HG03025 (cell line): Measurements from ENCODE around the gene CCDC27.

Experiments used
- ATAC-seq: cut with Tn5 transposase; IDR thresholded peaks from one replicate; pipeline ENCODE4 v1.9.1; 2021; ENCODE audit warnings: mild to moderate bottlenecking, moderate library complexity; ENCODE audit not compliant: unreplicated experiment, low FRiP score

Gene CCDC27

DNA sequence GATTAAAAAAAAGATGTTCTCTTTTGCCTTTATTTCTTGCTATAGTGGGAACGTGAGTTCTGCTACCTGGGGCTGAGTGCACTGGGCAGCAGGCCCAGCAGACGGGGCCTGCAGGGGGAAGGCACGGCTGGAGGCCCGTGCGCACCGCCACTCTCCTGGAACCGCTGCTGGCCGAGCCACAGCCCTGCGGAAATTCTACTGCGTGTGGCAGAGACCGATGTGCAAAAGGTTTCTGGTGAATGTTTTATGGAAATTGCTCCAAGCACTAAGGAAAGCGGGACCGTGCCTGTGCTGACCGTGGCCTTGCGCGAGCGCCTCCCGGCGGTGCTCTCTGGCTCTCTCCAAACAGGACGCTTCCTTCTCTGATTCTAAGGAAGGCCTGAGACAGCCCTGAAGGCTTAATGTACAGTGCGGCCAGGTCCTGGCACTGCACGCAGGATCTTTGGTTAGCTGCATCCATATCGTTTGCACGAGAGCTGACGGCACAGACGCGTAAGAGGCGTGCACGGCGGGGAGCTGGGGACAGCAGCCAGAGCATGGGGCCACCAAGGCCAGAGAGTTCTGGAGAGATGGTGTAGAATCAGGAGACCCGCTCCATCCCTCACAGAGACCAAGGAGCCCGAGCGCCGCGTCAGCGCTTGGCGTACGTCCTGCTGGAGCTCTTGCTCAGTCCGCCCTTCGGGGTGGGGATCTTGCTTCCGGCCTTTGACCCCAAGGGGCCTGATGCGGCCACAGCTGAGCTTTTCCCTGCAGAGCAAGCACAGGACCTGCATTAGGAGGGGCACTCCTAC lies 62.7 kb downstream of the CCDC27 start:
- ATAC-seq, result no peak

DNA sequence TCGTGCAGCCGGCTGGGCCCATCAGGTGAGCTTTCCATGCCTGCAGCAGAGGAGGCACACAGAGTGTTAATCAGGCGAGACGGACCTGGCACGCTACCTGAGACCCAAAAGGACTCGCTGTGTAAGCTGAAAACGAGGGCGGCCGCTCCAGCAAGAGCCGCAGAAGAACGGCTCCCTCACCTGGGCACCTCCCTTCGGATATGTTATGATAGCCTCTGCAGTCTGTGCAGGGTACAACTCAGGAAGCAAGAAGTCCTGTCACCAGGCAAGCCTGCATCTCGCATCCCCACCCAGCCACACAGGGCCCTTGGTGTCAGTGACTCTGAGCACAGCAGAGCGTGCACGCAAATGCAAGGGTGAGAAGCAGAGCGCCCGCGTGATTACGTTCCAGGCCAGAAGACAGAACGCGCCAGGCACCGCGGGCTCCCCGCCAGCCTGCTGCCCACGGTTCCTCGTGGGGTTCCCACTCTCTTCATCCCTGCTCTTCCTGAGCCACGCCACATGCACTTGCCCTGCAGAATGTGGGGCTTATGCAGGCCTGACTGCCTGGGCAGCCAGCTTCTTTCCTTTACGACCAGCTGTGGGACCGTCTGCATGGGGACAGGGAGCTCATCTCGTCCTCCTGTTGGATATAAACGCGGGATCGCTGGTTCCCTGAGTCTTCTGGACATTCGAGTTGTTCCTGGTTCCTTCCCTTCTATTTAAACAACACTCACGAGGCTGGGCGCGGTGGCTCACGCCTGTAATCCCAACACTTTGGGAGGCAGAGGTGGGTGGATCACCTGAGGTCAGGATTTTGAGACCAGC lies 64.3 kb downstream of the CCDC27 start:
- no peak for ATAC-seq

DNA sequence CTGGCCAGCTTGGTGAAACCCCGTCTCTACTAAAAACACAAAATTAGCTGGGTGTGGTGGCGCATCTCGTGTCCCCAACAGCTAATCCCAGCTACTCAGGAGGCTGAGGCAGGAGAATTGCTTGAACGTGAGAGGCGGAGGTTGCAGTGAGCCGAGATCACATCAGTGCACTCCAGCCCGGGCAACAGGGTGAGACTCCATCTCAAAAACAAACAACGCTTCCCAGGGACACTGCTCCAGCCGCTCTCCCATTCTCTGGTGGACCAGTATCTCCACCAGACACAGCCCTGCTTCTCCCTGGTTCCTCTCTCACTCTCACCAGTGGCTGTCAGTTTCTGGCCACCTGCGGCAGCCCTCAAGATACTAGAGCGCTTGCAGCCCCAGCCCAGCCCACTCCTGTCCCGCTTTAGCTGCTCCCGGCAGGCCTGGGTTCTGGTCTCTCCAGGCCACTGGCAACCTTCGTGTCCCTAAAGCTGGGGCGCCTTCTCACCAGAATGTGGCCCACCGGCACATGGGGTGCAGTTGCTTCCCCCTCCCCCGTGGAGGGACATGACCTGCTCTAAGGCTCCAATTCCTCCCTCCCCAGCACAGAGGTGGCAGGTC lies 65.0 kb downstream of the CCDC27 start:
- no peak for ATAC-seq

DNA sequence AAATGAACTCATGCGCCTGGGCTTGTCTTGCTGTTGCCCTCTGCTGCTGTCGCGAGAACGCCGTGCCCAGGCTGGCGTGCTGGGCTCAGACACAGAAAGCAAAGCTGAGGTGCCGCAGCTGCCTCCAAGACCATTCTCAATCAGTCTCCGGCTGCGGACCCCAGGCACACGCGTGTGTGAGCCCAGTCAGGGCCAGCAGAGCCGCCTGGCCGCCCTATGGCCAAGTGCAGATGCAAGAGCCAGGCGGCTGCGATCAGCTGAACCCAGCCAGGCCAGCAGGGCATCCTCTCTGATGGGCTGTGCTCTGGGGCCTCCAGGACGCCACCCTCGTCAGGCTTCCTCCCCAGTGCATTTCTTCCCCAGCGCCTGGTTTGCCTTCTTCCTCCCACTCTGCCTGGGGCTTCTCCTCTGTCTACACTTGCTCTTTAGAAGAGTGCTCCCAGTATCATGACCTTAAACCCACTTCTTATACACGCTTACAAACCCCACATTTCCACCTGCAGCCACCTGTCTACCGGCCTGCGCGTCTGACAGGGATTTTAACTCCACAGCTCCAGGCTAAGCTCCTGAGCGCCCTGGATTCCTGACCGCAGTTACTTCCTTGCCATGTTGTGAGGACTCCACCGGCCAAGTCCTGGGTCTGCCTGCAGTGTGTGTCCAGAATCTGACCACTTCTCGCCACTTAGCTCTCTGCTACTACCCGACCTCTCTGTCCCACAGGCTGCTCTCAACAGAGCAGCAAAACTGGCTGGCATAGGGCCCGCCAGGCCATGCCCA lies 65.8 kb downstream of the CCDC27 start:
- ATAC-seq, result no peak

DNA sequence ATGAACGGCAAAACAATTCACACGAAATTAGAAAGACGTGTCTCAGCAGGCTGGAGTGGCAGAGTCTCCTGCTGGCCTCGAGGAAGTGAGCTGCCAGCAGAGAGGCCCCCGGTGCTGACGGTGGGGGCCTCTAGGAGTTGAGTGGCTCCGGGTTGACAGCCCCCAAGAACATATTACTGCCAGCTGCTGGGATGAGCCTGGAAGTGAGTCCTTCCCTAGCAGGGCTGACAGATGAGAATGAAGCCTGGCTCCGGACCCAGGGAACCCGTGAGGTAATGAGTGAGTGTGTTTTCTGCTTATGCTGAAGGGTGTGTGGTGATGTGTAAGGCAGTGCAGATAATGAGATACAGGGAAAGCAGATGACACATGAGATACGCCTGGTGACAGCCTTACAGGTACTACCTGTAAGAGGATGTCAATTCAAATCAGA lies 67.5 kb downstream of the CCDC27 start:
- no peak for ATAC-seq

DNA sequence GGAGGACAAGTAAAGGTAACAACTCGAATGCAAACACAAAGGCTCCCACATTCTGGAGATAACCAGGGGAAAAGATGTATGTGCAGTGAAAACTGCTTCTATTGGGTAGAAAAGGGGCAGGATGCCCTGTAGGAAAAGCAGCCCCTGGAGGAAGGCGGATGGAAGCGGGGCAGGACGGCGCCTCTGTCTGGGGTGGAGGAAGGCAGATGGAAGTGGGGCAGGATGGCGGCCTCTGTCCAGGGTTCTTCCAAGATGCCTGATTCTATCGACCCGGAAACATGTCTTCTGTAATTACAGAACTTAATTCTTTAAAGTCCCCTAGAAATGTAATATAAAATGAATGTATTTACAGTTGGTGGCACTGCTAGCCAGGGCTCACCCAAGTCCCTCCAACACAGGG lies 68.1 kb downstream of the CCDC27 start:
- no peak for ATAC-seq

DNA sequence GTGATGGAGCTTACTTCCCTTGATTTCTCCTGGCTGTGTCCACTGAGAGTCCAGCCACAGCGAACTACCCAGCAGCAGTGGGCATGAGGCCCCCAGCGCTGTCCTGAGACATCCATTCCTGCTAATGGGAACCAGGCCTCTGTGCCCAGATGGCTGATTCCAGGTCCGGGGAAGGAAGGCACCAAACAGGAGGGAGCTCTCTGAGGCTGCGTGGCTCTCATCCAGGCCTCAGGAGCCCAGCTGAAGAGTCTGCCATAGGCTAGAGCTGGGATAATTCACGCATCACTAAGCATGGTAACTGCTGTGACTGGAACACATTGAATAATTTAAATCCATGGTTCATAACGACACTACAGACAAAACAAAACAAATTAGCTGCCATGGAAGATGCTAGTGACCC lies 68.8 kb downstream of the CCDC27 start:
- no peak for ATAC-seq
